ENCODE measurements around the gene RXYLT1.

Gene RXYLT1

DNA sequence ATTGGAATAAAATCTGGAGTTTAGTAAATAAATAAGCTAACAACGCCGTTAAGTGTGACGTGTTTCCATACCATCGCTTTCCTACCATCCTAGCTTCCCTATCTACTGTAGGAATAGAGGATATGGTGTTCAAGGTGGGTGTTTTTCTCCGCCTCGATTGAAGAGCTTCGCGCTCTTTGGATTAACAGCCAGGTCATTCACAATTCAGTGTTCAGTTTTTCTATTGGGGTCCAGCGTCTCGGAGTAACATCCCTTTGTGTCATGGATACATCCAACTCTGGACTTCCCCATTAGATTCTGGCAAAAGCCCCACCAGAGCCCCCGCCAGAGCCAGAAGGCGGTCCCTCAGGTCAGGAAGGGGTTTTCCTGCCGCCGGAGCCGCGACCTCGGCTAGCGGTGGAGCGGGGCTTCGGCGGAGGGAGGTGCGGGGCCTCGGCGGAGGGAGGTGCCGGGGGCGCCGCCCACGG, 63.6 kb downstream of the RXYLT1 start:
- DNase-seq (ENCODE audit: low read depth in 2 of 2): no peak

DNA sequence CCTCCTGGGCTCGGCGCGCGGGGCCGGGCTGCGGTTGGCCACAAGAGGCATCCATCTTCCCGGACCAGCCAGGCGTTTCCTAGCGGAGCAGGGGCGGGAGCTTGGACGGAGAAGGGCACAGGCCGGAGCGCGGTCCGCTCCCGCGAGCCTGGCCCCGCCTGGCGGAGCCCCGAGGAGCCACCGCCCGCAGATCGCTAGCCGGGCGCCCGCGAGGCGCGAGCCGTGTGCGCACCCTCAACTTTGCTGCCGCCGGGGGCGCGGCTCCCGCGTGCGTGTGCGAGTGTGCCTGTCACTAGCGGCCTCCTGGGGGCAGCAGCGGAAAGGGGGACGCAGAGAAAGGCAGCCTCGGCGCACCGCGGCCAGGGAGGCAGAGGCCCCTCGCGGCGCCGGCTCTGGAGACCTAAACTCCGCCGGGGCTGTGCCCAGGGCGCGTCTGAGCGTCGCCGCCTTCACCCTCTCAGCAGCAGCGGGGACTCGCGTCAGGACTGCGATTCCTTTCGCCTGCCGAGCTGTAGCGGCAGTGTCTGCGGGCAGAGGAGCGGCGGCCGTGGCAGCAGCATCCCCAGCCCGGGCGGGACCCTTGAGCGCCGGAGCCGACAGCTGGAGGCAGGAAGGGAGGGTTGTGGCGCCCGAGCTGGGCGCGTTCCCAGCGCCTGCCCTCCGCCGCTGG, 64.1 kb downstream of the RXYLT1 start:
- DNase-seq (ENCODE audit: low read depth in 2 of 2): peak; percentile 49 to 52

DNA sequence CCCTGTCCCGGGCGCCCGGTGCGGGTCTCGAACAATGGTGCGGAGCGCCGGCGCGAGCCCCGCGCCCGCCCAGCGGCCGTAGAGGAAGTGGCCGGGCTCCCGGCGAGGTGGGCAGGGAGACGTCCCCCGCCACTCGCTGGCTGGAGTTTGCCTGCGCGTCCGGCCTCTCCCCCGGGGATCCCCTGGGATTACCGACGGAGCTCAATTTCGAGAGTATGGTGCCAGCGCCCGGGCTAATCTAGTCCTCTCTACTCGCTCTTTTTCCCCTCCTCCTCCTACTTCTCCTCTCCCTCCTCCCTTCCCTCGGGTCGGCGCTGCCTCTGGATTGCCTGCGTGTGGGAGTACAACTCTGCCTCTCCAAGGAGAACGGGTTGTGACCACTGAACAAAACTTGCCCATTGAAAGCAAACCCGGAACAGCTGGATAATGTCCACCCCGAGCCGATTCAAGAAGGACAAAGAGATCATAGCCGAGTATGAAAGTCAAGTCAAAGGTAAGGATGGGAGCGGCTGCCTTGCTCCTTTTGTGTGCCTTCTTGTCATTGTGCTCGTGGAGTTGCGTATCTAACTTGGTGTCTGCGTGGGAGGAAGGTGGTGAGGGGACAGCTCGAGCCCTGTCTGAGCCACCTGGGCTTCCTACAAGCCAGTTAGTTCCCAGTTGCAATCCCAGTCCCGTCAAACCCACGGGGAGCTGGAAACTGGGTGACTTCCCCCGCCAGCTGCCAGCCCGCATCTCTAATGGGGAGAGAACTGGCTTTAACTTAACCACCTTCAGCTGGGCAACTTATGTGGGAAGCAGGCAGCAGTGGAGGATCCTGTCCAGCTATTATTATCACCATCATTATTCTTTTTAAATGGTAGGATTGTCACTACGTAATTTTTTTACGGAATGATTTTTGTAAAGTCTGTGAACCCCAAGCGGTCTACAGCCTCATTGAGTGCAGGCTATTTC, 65.0 kb downstream of the RXYLT1 start, which contains the start of gene SRGAP1:
TSS of gene SRGAP1 (plus strand) at position 310 of the 951 bp plus-strand sequence. CDS start at position 427, 117 bp downstream.
- no peak for DNase-seq (ENCODE audit: low read depth in 2 of 2)

DNA sequence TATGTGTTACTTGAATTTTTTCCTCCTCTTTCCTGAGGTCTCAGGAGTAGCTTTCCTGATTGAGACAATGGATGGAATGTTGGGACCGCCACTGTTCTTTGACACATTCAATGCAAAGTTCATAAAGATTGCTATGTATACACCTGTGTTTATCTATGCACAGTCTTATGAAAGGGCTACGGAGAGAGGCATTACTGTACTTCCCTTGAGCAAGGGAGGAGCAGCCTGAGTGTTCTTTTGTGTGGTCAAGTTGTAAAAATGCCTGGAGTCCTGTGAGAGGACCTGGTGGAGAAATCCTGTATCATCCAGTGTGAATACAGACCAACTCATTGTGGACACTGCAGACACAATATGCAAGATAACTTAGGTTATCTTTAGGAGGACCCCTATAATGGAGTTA, 66.0 kb downstream of the RXYLT1 start:
- DNase-seq (ENCODE audit: low read depth in 2 of 2): no peak

DNA sequence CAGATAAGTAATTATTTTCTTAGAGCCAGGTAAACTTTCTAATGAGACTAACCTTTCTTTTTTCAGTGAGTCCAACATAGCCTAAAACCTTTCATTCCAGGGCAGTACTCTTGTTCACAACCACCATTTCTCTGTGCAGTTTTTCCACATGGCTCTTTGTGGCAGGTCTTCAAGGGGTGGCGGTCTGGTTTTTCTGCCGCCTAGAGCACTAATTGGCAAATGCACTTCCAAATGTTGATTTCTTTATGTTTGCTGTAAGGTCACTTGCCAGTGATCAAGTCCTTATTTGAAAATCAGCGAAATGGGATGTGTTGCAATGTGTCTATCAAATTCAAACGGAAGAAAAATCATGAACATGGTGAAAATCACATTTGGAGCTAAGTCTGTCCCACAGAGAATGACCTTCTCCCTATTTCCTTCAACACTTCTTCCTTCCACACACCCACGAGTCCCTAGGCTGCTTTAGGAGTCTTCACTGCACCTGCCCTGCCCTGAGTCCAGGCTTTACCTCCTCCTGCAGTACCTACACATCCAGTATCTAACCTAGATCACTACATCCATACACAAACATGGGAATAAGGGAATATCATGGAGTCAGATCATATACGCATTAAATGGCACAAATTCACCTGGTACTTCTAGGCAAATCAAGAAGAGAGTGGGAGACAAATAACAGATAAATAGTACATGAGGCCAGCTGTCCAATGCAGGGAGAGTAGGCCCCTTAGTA, 66.7 kb downstream of the RXYLT1 start:
- no peak for DNase-seq (ENCODE audit: low read depth in 2 of 2)

DNA sequence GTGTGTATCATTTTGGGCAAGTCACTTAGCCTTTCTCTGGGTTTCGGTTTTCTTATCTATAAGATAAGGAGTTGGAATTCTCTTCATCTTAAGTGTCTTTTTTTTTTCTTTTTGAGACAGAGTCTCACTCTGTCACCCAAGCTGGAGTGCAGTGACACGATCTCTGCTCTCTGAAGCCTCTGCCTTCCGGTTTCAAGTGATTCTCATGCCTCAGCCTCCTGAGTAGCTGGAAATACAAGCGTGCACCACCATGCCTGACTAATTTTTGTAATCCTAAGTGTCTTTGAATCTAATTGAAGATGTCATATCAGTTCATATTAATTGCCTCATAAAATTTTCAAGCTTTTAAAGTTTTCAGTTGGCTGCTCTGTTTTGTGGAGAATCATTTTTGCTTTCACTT, 68.7 kb downstream of the RXYLT1 start:
- DNase-seq (ENCODE audit: low read depth in 2 of 2): no peak

DNA sequence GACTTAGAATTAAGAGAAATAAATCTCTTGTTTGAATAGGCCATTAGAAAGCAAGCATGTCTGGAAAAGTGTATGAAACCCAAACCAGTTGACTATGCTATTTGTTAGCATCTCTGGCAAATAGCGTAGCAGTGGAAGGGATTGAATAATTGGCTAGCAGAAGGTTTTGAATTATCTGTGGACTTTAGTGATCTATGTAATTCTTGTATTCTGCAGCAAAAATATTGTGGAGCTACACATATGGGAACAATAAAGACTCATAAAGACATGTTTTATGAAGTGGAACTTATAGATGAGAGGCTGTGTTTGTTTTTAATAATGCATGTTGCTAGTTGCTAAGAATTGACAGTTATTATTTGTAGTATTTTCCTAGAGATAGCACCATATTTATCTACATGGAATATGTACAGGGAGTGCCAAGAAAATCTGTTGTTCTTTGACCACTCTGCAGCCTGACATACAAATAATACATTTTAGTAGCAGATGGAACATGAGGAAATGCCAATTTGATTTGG, 69.5 kb downstream of the RXYLT1 start:
- no peak for DNase-seq (ENCODE audit: low read depth in 2 of 2)

DNA sequence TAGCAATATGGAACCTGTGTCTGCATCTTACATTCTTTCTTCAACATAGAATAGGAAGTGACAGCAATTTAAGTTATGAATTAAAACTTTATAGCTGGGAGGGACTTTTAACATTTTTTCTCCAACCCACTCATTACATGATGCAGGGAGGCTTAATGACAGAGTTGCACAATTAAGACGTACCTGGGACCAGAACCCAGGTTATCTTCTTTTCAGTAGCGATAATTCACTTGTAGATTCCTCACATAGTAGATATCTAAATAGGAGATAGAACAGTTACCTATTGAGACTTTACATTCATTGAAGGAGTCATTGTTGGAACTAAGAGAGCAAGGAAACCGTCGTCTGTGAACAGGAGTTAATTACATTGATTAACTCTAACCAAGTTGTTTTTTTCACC, 69.9 kb downstream of the RXYLT1 start:
- DNase-seq (ENCODE audit: low read depth in 2 of 2): no peak

DNA sequence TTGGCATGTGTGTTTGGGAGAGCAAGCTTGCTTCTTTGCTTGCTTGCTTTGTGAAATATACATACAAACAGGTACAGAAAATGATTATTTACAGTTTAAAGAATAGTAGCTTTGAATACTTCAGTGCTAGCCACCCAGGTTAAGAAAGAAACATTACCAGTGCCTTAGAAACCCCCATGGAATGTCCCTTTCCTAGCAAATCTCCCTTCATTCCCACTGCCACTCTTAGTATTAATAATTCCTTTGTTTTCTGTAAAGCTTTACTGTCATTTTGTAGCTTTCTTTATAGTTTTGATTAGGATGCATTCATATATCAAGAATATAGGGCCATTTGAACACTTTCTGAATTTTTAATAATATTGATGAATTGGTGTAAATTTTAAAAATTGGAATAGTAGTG, 74.3 kb downstream of the RXYLT1 start:
- no peak for DNase-seq (ENCODE audit: low read depth in 2 of 2)

DNA sequence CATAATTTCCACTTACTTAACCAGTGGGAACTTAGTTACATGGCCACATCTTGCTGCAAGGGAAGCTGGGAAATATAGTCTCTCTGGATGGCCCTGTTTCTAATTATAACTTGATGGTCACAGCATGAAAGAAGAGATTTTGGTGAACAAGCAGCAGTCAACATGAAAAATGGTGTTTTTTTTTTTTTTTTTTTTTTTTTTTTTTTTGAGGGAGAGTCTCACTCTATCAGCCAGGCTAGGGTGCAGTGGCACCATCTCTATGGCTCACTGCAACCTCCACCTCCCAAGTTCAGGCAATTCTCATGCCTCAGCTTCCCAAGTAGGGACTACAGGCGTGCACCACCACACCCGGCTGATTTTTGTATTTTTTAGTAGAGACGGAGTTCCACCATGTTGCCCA, 75.6 kb downstream of the RXYLT1 start:
- DNase-seq (ENCODE audit: low read depth in 2 of 2): no peak

DNA sequence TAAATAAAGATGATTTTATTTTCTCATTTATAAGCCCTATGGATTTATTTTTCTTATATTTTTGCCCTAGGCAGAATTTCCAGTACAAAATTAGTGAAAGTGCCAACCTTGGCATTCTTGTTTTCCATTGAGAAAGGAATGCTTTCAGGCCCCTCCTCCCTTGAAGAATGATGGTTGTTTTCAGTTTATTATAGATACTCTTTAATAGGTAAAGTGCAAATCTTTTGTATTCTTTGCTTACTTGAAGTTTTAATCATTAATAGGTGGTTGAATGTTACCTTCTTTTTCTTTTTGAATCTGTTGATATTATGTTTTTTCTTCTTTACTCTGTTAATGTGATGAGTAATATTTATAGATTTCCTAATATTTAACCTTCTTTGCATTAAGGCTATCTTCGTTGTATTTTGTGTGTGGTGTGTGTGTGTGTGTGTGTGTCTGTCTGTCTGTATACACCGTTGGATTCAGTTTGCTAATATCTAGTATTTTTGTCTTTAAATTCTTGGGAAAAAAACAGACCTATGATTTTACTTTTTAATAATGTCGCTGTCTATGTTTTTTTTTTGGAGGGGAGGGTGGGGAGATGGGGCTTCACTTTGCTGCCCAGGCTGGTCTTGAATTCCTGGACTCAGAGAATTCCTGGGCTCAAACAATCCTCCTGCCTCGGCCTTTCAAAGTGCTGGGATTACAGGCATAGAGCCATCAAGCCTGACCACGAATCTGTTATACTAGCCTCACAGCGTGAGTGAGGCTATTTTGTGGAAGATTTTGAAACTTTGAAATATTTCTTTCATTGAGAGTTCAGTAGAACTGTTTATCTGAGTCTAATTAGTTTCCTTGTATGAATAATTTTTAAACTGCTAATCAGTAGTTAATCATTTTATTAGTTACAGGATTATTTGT, 78.3 kb downstream of the RXYLT1 start:
- DNase-seq (ENCODE audit: low read depth in 2 of 2): no peak
